Activated effector memory CD4-positive, alpha-beta T cell treated with Interleukin-2 at 50 U/mL for 16 hours (primary cell): ENCODE measurements around the gene JSRP1.

ENCODE experiments used
- DNase-seq: peaks from one replicate; pipeline ENCODE4 v3.0.0-alpha.2; 2020

The JSRP1 gene

DNA sequence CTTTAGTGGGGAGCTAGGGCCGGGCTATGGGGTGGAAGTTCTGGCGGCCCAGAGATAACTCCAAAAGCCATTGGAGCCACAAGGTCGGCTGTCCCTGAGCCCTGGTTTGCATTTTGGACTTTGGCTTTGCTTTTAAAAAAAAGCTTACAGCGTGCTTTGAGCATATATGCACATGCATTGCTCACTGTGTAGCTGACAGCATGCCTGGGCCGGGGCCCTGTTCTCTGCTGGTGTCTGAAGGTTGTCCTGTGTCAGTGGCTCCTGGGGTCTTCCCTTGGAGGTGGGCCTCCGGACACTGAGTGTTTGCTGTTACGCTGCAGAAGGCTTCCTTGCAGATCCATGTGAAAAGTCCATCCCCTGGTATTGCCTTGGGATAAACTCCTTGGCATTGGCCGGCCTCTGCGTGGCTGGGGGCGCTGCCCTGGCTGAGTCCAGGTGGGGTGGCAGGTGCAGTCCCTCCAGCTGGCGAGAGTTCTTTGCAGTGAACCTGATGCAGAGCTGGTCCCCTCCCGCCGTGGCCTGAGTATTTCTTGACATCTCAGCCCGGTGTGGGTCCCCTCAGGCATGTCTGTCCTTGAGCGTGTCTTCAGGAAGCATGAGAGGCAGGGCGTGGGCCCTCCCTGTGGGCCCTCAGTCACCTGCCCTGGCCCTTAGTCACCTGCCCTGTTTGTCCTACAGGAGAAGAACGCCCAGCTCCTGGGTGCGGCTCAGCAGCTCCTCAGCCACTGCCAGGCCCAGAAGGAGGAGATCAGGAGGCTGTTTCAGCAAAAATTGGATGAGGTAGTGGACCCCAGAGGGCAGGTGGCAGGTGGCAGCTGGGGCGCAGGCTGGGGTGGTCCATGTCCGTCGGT is 43.1 kb downstream of the JSRP1 start:
- DNase-seq = no peak

DNA sequence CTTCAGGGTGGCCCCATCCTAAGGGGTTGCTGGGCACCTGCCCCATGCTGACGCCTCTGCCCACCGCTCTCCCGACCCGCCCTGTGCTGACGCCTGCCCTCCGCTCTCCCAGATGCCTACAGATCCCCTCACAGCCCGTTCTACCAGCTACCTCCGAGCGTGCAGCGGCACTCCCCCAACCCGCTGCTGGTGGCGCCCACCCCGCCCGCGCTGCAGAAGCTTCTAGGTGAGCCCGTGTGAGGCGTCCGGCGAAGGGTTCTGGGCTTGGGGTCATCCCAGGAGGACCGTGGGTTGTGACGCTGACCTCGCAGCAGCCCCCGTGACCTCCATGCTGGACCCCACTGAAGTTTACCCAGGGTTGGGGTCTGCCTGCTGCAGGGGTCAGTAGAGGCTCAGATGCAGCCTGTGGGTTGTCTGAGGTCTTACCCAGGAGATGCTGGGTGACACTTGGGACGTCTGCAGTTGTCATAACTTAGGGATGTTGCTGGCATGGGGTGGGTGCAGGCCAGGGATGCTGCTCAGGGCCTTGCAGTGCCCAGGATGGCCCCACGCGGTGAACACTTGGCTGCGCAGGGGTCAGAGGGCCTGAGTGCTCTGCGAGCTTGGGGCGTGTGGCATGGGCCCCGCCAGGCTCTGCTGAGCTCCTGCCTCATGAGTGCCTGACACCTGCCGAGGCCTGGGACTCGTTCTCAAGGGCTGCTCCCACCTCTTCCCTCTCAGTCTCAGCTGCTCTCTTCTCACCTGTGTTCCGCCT is 45.1 kb downstream of the JSRP1 start:
- DNase-seq = no peak

DNA sequence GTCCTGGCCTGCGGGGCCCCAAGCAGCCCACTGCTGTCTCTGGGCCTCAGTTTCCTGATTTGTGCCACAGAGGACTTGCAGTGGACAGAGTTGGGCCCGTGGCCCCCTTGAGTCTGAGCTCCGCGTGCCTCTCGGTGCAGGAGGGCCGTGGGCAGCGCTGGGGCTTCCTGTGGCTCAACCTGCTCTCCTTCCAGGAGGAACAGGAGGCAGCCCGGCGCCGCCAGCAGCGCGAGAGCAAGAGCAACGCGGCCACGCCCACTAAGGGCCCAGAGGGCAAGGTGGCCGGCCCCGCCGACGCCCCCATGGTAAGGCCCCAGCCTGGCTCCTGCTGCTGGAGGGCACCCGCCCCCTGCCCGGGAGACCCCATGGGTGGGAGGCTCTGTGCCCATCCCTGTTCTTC is 46.0 kb downstream of the JSRP1 start:
- no peak for DNase-seq

DNA sequence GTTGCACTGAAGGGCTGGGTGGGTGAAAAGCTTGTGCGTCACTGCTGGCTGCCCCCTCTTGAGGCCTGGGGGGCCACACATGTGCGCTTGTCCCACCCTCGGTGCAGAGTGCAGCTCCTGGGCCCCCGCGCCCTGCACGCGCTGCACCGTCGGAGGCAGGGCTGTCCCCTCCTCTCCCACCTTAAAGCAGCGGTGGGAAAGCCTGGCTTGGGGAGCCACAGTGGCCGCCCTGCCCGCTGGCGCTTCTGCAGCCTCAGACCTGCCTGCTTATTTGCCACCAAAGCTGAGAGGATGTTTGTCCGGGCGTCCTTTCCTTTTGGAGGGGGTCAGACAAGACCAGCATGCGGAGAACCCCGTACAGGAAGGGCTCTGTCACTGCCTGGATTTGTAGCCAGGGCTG is 46.8 kb downstream of the JSRP1 start:
- no peak for DNase-seq

DNA sequence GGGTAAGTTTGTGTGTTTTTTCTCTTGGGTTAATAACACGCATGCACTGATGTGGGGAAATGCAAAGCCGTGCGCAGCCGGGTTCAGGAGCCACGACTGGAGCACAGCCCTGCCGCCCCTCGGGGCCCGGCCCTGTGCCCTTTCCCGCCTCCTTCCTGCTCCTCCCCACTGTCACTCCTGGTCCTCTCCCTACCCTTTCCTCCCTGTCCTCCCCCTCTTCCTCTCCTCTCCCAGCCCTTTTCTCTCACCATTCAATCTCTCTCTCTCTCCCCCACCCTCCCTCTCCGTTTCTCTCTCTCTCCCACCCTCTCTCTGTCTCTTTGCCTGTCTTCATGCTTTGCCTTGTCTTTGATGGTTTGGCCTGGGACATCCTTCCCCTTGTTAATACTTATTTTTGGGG is 47.2 kb downstream of the JSRP1 start:
- no peak for DNase-seq

DNA sequence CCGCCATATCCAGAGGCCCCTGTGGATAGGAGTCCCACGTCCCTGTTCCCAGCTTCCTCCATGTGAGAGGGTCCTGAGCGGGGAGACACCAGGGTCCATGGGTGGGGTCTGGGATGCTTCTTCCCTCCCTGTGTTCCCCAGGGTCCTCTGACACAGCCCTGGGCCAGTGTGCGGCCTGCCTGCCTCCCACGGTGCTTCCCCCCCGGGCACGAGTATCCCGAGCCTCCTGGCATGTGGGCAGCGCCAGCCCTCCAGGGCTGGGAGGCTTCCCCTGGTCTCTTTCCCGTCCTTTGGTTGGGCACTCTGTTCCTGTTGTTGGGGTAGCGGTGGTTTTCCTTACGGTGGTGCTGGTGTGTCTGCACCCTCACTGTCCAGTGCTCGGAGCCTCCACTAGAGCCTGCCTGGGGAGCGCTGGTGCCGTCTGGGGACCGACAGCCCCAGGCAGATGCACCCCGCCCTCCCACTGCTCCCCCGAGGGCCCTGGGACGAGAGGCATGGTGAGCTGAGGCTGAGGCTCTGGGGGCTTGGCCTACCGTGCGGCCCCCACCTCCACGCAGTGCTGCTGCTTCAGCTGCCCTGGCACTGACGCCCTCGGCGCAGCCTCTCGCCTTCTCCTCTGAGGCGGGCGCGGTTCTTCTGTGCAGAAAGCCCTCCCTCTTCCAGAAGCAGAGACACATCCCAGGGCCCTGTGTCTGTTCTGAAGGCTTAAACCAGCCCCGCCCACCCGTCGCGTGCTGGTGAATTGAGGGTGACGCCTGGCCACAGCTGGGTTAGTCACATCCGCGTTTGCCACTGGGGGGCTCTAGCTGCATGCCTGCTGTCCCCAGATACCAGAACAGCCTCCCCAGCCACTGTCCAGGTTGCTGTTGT is 48.0 kb downstream of the JSRP1 start:
- no peak for DNase-seq

DNA sequence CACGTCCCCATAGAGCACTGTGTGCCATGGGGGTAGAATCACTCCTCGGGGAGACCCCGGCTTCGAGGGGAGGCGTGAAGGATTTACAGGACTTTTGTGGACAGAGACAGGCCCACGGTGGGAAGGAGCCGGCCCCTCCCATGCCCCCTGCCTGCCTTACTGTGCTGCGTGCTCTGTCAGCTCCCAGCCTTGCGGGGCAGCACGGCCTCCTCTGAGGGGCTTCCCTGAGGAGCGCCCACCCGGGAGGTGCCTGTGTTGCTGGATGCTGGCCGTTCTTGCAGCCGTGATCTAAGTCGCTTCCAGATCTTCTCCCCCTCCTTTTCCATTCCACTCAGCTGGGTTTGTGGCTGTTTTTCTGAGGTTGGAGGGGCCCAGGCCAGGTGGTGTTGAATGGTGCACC is 49.2 kb downstream of the JSRP1 start:
- no peak for DNase-seq

DNA sequence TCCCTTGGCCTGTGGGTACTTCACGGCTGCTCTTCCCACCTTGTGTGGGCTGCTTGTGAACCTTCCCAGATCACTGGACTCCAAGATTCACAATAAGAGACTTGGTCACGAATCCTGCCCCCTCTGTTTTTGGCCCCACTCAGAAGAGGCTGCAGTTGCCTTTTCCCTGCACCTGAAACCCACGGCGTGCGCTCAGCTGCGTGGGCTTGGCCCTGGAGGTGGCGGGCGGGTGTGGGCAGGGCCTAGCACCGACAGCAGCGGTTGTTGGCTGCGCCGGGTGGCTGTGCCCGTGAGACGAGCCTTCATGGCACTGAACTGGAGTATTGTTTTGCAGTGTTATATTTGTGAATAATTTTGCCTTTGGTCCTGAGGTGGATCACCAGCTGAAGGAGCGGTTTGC is 53.9 kb downstream of the JSRP1 start:
- no peak for DNase-seq
